GM18951 (cell line): Measurements from ENCODE around the gene QSOX2.
A peak's percentile ranks its signal among the peaks of the same experiment; 100 is the strongest.

ENCODE experiments used
- POLR2A ChIP-seq: IDR thresholded peaks from 4 replicates; pipeline ENCODE4 v1.6.1; 2011; ENCODE audit warnings: mild to moderate bottlenecking; ENCODE audit not compliant: insufficient read length, insufficient read depth; ENCODE audit errors: extremely low read depth
- in situ Hi-C: fragments of 300-500 bp; cut with MboI; formaldehyde crosslinking; loops from one replicate; pipeline ENCODE4 v1.12.0; 2022; ENCODE audit warnings: low sequenced_read_pairs, mixed read lengths, inconsistent platforms; ENCODE audit not compliant: unreplicated experiment

QSOX2 gene

GRCh38 chr9:136205707-136205992, 40.0 kb downstream of the QSOX2 start:
- peak; percentile 13 for TF ChIP-seq POLR2A

GRCh38 chr9:136204838-136205706, 40.5 kb downstream of the QSOX2 start, which contains the start of gene LHX3:
Gene LHX3, minus strand, starts transcription at chr9:136205128. Its CDS starts 116 bp downstream, at chr9:136205012.
- TF ChIP-seq POLR2A: no peak
- in situ Hi-C loops: no loop called here

More at GRCh38 chr9:136205707-136205992, 40.0 kb downstream of the QSOX2 start:
- in situ Hi-C loops: no loop called here

- TF ChIP-seq POLR2A: no peak
- in situ Hi-C loops: no loop called here
Observed at GRCh38 chr9:136204145-136204805, 41.3 kb downstream of the QSOX2 start.

GRCh38 chr9:136203408-136204144, 42.0 kb downstream of the QSOX2 start:
- TF ChIP-seq POLR2A: no peak
- in situ Hi-C loops: no loop called here

- no peak for TF ChIP-seq POLR2A
- in situ Hi-C loops: no loop called here
Observed at GRCh38 chr9:136202454-136203407, 42.9 kb downstream of the QSOX2 start.

- no peak for TF ChIP-seq POLR2A
- in situ Hi-C loops: no loop called here
Observed at GRCh38 chr9:136201609-136202453, 43.8 kb downstream of the QSOX2 start.

- in situ Hi-C loops: no loop called here
- no peak for TF ChIP-seq POLR2A
Observed at GRCh38 chr9:136201174-136201573, 44.4 kb downstream of the QSOX2 start.

- in situ Hi-C loops: no loop called here
Observed at GRCh38 chr9:136200424-136200823, 45.2 kb downstream of the QSOX2 start.

GRCh38 chr9:136199391-136200288, 46.0 kb downstream of the QSOX2 start:
- no peak for TF ChIP-seq POLR2A
- in situ Hi-C loops: no loop called here

More at GRCh38 chr9:136200424-136200823, 45.2 kb downstream of the QSOX2 start:
- TF ChIP-seq POLR2A: no peak

GRCh38 chr9:136198605-136199083, 47.0 kb downstream of the QSOX2 start:
- TF ChIP-seq POLR2A: no peak
- in situ Hi-C loops: no loop called here
